A549 (cell line): ENCODE data around the gene SHROOM1.

Experiments
- CEBPB ChIP-seq, 2 experiments: fragments of >200 bp in 1 of 2; sonication (Bioruptor Twin) in 1 of 2; formaldehyde crosslinking in 1 of 2; IDR thresholded peaks; 2 replicates each; pipeline ENCODE4 v1.6.1; 2012 to 2016
- CTCF ChIP-seq: fragments of >200 bp; sonication (Bioruptor Twin); formaldehyde crosslinking; IDR thresholded peaks from 3 replicates; pipeline ENCODE4 v1.5.1; 2016
- HDAC2 ChIP-seq: fragments of 200-600 bp; sonication (generic); IDR thresholded peaks from 2 replicates; pipeline ENCODE4 v1.6.1; 2016
- JUNB ChIP-seq: fragments of >200 bp; sonication (Bioruptor Twin); formaldehyde crosslinking; IDR thresholded peaks from 2 replicates; pipeline ENCODE4 v1.6.1; 2016
- KDM5A ChIP-seq: fragments of 200-600 bp; sonication (generic); IDR thresholded peaks from 2 replicates; pipeline ENCODE4 v1.6.1; 2016; ENCODE audit warnings: antibody characterized with exemption, mild to moderate bottlenecking
- MAX ChIP-seq: IDR thresholded peaks from 2 replicates; pipeline ENCODE4 v1.6.1; 2012
- RCOR1 ChIP-seq: fragments of 150-350 bp; IDR thresholded peaks from 2 replicates; pipeline ENCODE4 v1.6.1; 2014; ENCODE audit warnings: antibody characterized with exemption, low read length, low read depth
- REST ChIP-seq: fragments of 200-600 bp; sonication (generic); IDR thresholded peaks from 2 replicates; pipeline ENCODE4 v1.6.1; 2016; ENCODE audit warnings: antibody characterized with exemption, mild to moderate bottlenecking, moderate library complexity
- RFX5 ChIP-seq: fragments of 450-650 bp; IDR thresholded peaks from 2 replicates; pipeline ENCODE4 v1.7.1; 2014; ENCODE audit warnings: antibody characterized with exemption, mild to moderate bottlenecking, moderate library complexity
- SREBF2 ChIP-seq: fragments of 450-650 bp; IDR thresholded peaks from 2 replicates; pipeline ENCODE4 v1.6.1; 2014; ENCODE audit warnings: mild to moderate bottlenecking, moderate library complexity

GRCh38 chr5:132810605-132811004 is 19.8 kb downstream of the SHROOM1 start:
- no peak for TF ChIP-seq CEBPB (IDR thresholded peaks at IDR 0.05)
- no peak for TF ChIP-seq CTCF
- no peak for TF ChIP-seq HDAC2
- no peak for TF ChIP-seq MAX
- no peak for TF ChIP-seq KDM5A
- TF ChIP-seq RCOR1, result no peak
- no peak for TF ChIP-seq RFX5
- TF ChIP-seq REST, result no peak
- no peak for TF ChIP-seq SREBF2
- TF ChIP-seq JUNB, result no peak
